NCI-H2171 treated with DMSO at 0.1 percent for 48 hours (cell line): ENCODE data around the gene SERPINA10.
"Not testable (repeated sequence)": the region's sequence is repeated elsewhere in the genome, so short reads cannot be mapped to it uniquely, and the experiment has no call there.

ENCODE experiments used
- DNase-seq: peaks from one replicate; lab custom pipeline; 2025; lab: John Stamatoyannopoulos, UW

Gene SERPINA10

GRCh38 chr14:94313991-94314655 lies 21.1 kb upstream of the SERPINA10 start:
- no peak for DNase-seq

GRCh38 chr14:94312481-94313246 lies 19.6 kb upstream of the SERPINA10 start:
- no peak for DNase-seq

GRCh38 chr14:94310248-94310647 lies 17.2 kb upstream of the SERPINA10 start:
- no peak for DNase-seq

GRCh38 chr14:94309721-94310120 lies 16.7 kb upstream of the SERPINA10 start:
- no peak for DNase-seq

GRCh38 chr14:94307410-94307992 lies 14.4 kb upstream of the SERPINA10 start:
- DNase-seq = peak; percentile 32

GRCh38 chr14:94306047-94306978 lies 13.2 kb upstream of the SERPINA10 start:
- peak; percentile 57 for DNase-seq

- DNase-seq = no peak
Observed at GRCh38 chr14:94305620-94306019, 12.6 kb upstream of the SERPINA10 start.

GRCh38 chr14:94304243-94304642 lies 11.2 kb upstream of the SERPINA10 start:
- no peak for DNase-seq

GRCh38 chr14:94303111-94303510 lies 10.0 kb upstream of the SERPINA10 start:
- DNase-seq = no peak

- no peak for DNase-seq
Observed at GRCh38 chr14:94298130-94298529, 5.1 kb upstream of the SERPINA10 start.

- DNase-seq = not testable (repeated sequence)
Observed at GRCh38 chr14:94296181-94296545, 3.1 kb upstream of the SERPINA10 start.

GRCh38 chr14:94295360-94296180 lies 2.5 kb upstream of the SERPINA10 start:
- DNase-seq = no peak

GRCh38 chr14:94293578-94293924 lies 483 bp upstream of the SERPINA10 start:
- DNase-seq = no peak

- DNase-seq = no peak
Observed at GRCh38 chr14:94292526-94292871, 569 bp downstream of the SERPINA10 start.

- DNase-seq = no peak
Observed at GRCh38 chr14:94291906-94292525, 1.1 kb downstream of the SERPINA10 start.

GRCh38 chr14:94291159-94291905 lies 1.7 kb downstream of the SERPINA10 start:
- no peak for DNase-seq

GRCh38 chr14:94290197-94290596 lies 2.9 kb downstream of the SERPINA10 start:
- no peak for DNase-seq

GRCh38 chr14:94288610-94289465 lies 4.2 kb downstream of the SERPINA10 start:
- no peak for DNase-seq

- no peak for DNase-seq
Observed at GRCh38 chr14:94285158-94285557, 7.9 kb downstream of the SERPINA10 start.
